Adipose tissue (tissue), 3 donors: ENCODE measurements around the gene MAGEE1. TPM values are rescaled to one million over a fixed set of nuclear protein-coding genes. Genes with fewer than 3 reads are reported as not detected.

Experiments used
- H3K27ac ChIP-seq: one replicate; pipeline ENCODE4 v1.5.1; 2013; ENCODE audit warnings: low read depth, low read length
- WGBS, 3 donors: extraction: QIAGEN DNeasy Blood & Tissue Kit; methylation state at CpG; one replicate each; pipeline ENCODE4 v1.1.7; 2013; 5-methylcytosine and 5-hydroxymethylcytosine counted together
- polyA plus RNA-seq, 3 donors: library from polyadenylated mRNA; stranded (reverse); fragments of 200-250 nt; gene quantifications; one replicate each; pipeline ENCODE4 v1.2.3, GENCODE V29; 2013
- donor health status: healthy with polysubstance abuse.
- donor health status: Bipolar disorder and iron deficiency.
- donor health status: healthy.

Gene MAGEE1, protein sequence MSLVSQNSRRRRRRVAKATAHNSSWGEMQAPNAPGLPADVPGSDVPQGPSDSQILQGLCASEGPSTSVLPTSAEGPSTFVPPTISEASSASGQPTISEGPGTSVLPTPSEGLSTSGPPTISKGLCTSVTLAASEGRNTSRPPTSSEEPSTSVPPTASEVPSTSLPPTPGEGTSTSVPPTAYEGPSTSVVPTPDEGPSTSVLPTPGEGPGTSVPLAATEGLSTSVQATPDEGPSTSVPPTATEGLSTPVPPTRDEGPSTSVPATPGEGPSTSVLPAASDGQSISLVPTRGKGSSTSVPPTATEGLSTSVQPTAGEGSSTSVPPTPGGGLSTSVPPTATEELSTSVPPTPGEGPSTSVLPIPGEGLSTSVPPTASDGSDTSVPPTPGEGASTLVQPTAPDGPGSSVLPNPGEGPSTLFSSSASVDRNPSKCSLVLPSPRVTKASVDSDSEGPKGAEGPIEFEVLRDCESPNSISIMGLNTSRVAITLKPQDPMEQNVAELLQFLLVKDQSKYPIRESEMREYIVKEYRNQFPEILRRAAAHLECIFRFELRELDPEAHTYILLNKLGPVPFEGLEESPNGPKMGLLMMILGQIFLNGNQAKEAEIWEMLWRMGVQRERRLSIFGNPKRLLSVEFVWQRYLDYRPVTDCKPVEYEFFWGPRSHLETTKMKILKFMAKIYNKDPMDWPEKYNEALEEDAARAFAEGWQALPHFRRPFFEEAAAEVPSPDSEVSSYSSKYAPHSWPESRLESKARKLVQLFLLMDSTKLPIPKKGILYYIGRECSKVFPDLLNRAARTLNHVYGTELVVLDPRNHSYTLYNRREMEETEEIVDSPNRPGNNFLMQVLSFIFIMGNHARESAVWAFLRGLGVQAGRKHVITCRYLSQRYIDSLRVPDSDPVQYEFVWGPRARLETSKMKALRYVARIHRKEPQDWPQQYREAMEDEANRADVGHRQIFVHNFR
- 1 to 10 TPM in 2 of 3 donors, under 1 TPM in 1; 0.70 to 1.8 (median 1.5) TPM for polyA plus RNA-seq

GRCh38 chrX:76427560-76428242, at the start of gene MAGEE1:
Gene MAGEE1, plus strand, starts transcription at chrX:76427710. Its CDS starts 221 bp downstream, at chrX:76427931.
- H3K27ac ChIP-seq: no peak within 1 kb of the TSS
- WGBS, 3 donors: 0 to 35% (median 0%) methylated on average over 27 to 42 of the region's 42 CpGs

- H3K27ac ChIP-seq: no peak overlapping the region
Observed at GRCh38 chrX:76398970-76399369, 28.5 kb upstream of the MAGEE1 start.

DNA sequence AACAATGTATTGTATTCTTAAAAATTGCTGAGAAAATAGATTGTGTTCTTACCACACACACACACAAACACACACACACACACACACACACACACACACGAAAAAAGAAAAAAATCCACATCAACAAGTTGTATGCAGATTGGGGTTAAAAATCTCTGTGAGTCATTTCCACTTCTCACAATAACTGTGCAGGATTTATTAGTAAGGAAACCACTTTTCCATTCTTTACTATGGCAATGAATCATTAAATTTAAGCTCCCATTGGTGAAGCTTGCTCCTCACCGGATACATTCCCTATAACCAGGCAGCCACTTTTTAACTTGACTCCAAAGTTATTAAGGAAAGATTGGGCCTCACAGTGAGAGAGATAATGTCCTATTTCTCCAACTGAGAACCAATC, 19.7 kb upstream of the MAGEE1 start:
- WGBS, 3 donors: 43 to 83% (median 49%) methylated on average over 2 of the region's 2 CpGs
- no peak overlapping the region for H3K27ac ChIP-seq

DNA sequence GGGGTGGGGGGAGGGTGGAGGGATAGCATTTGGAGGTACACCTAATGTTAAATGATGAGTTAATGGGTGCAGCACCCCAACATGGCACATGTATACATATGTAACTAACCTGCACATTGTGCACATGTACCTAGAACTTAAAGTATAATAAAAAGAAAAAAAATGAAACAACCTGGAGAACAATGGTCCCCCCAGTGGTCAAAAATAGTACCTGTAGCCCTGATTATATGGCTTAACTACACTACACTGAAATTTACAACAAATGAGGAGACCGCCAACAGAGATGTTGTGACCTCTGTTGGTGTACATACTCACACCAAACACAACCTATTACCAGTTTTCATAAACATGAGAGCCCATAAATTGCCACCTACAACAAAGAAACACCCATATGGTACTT, 7.3 kb upstream of the MAGEE1 start:
- 67 to 92% (median 83%) methylated on average over 1 of the region's 1 CpG for WGBS, 3 donors
- H3K27ac ChIP-seq: no peak overlapping the region

DNA sequence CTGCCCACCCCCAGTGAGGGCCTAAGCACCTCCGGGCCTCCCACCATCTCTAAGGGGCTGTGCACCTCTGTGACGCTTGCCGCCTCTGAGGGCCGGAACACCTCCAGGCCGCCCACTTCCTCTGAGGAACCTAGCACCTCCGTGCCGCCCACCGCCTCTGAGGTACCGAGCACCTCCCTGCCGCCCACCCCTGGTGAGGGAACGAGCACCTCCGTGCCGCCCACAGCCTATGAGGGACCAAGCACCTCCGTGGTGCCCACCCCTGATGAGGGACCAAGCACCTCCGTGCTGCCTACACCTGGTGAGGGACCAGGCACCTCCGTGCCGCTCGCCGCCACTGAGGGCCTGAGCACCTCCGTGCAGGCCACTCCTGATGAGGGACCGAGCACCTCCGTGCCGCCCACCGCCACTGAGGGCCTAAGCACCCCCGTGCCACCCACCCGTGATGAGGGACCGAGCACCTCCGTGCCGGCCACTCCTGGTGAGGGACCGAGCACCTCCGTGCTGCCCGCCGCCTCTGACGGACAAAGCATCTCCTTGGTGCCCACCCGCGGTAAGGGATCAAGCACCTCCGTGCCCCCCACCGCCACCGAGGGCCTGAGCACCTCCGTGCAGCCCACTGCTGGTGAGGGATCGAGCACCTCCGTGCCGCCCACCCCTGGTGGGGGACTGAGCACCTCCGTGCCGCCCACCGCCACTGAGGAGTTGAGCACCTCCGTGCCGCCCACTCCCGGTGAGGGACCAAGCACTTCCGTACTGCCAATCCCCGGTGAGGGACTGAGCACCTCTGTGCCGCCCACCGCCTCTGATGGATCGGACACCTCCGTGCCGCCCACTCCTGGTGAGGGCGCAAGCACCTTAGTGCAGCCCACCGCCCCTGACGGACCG, 977 bp downstream of the MAGEE1 start:
- 14 to 46% (median 24%) methylated on average over 25 to 60 of the region's 60 CpGs for WGBS, 3 donors
- H3K27ac ChIP-seq: no peak overlapping the region

DNA sequence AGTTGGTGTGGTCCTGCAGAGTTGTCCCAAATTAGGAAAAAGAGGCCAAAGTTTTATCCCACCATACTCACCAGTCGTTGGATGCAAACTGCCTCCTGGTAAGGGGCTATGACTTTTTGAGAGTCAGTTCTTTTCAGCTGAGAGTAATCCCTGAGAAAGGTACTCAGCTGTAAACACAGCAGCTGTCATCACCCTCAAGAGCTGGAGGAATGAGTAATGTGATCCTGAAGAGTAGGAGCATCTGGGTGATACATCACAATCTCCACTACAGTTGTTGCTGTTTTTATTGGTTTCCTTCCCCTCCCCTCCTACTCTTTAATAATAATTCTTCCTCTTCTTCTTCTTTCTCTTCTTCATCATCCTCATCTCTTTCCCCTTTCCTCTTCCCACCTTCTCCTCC, 5.7 kb downstream of the MAGEE1 start:
- H3K27ac ChIP-seq: no peak overlapping the region
- WGBS, 3 donors: 36 to 75% (median 57%) methylated on average over 1 of the region's 1 CpG

GRCh38 chrX:76434103-76434741, 6.7 kb downstream of the MAGEE1 start:
- 66 to 95% (median 91%) methylated on average over 3 of the region's 3 CpGs for WGBS, 3 donors
- no peak overlapping the region for H3K27ac ChIP-seq

GRCh38 chrX:76439188-76439587, 11.7 kb downstream of the MAGEE1 start:
- no peak overlapping the region for H3K27ac ChIP-seq

DNA sequence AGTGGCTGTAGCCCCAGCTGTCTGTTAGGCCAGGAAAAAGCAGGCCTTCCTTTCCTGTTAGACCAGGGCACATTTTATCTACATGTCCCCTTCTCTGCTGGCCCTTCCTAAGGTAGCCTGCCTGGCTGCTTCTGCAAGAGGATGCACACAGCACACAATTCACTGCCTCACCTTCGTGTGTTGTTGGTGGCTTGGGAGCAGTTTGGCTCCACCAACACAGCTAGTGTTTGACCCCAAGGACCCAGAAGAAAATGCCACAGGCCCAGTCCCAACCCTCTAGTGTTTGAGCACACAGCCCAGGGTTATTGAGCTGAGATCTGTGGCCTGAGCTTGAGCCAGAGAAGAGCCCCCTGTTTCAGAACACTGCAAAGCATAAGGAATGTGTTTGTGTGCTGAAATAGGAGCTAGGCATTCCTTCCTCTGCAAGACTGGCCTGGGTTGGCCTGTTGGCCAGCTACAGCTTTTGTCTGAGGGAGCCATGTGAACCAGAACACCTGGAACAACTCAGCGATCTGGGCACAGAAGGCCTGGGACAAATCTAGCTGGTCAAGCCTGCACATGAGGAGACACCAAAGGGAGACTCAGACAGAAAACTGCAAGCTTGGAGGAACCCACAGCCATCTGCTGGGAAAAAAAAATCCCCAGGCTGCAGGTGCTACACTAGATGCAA, 26.4 kb downstream of the MAGEE1 start:
- 39 to 77% (median 69%) methylated on average over 2 of the region's 2 CpGs for WGBS, 3 donors
- no peak overlapping the region for H3K27ac ChIP-seq

- no peak overlapping the region for H3K27ac ChIP-seq
- 16 to 29% (median 19%) methylated on average over 3 of the region's 3 CpGs for WGBS, 3 donors
Observed at GRCh38 chrX:76454456-76454927, 27.0 kb downstream of the MAGEE1 start.

DNA sequence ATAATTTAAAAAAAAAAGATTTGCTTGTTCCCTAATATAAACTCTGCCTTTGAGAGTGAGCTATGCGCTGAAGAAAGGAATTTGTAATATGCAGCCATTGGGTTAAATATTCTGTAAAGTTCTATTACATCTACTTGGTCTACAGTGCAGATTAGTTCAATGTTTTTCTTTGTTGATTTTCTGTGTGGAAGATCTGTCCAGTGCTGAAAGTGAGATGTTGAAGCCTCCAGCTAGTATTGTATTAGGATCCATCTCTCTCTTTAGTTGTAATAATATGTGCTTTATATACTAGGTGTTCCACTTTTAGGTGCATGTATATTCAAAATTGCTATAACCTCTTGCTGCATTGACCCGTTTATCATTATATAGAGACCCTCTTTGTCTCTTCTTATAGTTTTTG, 49.8 kb downstream of the MAGEE1 start:
- H3K27ac ChIP-seq: no peak overlapping the region
- 35 to 77% (median 75%) methylated on average over 2 of the region's 2 CpGs for WGBS, 3 donors
